K562 (cell line): ENCODE data around the gene UBE2L3.

Source experiments
- FOS ChIP-seq: IDR thresholded peaks from 3 replicates; pipeline ENCODE4 v1.6.1; 2011; ENCODE audit not compliant: insufficient read length; ENCODE audit errors: extremely low read depth
- HMG20B ChIP-seq: fragments of 250-450 bp; sonication (Bioruptor Pico); IDR thresholded peaks from 2 replicates; pipeline ENCODE4 v1.5.0; 2021; ENCODE audit warnings: mild to moderate bottlenecking
- JUND ChIP-seq, 2 experiments: IDR thresholded peaks; 2 replicates in 1 of 2; 3 replicates in 1 of 2; pipeline ENCODE4 v1.6.1; 2011; ENCODE audit warnings: borderline replicate concordance in 2 of 2, low read depth in 2 of 2, low read length in 2 of 2, improper control_type of control experiment in 1 of 2, missing biosample characterization in 1 of 2, missing genetic modification characterization in 1 of 2, missing genetic modification reagents in 1 of 2
- MAFK ChIP-seq: IDR thresholded peaks from 2 replicates; pipeline ENCODE4 v1.6.1; 2011; ENCODE audit warnings: low read length, improper control_type of control experiment
- MXI1 ChIP-seq: IDR thresholded peaks from 2 replicates; pipeline ENCODE4 v1.6.1; 2011; ENCODE audit warnings: low read depth, mild to moderate bottlenecking, improper control_type of control experiment, low read length
- POLR2AphosphoS5 ChIP-seq: IDR thresholded peaks from 2 replicates; pipeline ENCODE4 v1.6.1; 2011; ENCODE audit warnings: mild to moderate bottlenecking, low read depth, low read length, moderate library complexity; ENCODE audit not compliant: control insufficient read depth, insufficient read depth
- ZNF124 ChIP-seq: sonication (generic); formaldehyde crosslinking; IDR thresholded peaks from 2 replicates; pipeline ENCODE4 v1.8.1; 2022; ENCODE audit warnings: missing genetic modification reagents
- ZNF232 ChIP-seq: sonication (generic); formaldehyde crosslinking; IDR thresholded peaks from 2 replicates; pipeline ENCODE4 v1.8.0; 2022; ENCODE audit warnings: mild to moderate bottlenecking, missing genetic modification reagents

GRCh38 chr22:21635771-21636510 lies 68.4 kb downstream of the UBE2L3 start:
- no peak for TF ChIP-seq MAFK
- no peak for TF ChIP-seq MXI1
- TF ChIP-seq JUND (IDR thresholded peaks at IDR 0.05; ENCODE audit: borderline replicate concordance, low read depth, low read length): no peak
- no peak for TF ChIP-seq JUND (tag; IDR thresholded peaks at IDR 0.05; ENCODE audit: borderline replicate concordance, low read depth, low read length)
- TF ChIP-seq FOS: no peak
- no peak for TF ChIP-seq HMG20B
- TF ChIP-seq ZNF124 (CRISPR knock-in tag): no peak
- TF ChIP-seq ZNF232 (CRISPR knock-in tag): no peak
- no peak for TF ChIP-seq POLR2AphosphoS5
